ENCODE measurements around the gene TRMT1. TPM values are rescaled to one million over a fixed set of nuclear protein-coding genes. Genes with fewer than 3 reads are reported as not detected.

TRMT1 gene
- polyA plus RNA-seq, 5 donors = 25.1 to 36.1 (median 33.5) TPM

DNA sequence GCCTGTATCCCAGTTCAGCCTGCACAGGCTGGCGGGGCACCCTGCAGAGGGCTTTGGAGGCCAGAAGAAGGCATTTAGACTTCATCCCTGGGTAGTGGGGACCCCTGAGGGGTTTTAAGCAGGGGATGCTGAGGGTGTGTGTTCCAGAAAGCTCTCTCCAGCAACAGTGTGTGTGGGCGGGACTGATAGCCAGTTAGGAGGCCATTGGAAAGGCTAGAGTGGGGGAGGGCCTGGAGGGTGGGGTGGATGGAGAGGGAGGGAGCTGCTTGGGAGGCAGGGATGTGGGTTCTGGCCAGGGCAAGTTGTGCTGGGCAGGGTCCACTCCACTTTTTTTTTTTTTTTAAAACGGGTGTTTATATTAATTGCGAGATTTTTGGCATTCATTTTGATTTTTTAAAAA, 42.2 kb downstream of the TRMT1 start:
- DNase-seq = no peak

DNA sequence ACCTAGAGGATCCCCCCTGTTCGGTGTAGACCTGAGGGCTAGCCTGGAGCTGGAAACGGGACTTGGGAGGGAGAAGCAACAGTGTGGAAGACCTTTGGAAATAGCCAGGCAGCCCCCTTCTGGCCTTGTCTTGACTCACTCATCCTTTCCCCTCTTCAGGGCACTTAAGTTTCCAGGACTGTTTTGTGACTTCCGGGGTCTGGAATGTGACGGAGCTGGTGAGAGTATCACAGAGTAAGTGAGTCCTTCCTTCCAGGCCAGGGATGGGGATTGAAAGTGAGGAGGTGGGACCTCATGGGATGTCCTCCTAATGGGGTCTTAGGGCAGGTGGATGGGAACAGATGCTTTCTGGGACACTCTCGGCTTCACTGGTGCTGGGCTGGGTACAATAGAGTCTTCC, 43.3 kb downstream of the TRMT1 start:
- DNase-seq = no peak

DNA sequence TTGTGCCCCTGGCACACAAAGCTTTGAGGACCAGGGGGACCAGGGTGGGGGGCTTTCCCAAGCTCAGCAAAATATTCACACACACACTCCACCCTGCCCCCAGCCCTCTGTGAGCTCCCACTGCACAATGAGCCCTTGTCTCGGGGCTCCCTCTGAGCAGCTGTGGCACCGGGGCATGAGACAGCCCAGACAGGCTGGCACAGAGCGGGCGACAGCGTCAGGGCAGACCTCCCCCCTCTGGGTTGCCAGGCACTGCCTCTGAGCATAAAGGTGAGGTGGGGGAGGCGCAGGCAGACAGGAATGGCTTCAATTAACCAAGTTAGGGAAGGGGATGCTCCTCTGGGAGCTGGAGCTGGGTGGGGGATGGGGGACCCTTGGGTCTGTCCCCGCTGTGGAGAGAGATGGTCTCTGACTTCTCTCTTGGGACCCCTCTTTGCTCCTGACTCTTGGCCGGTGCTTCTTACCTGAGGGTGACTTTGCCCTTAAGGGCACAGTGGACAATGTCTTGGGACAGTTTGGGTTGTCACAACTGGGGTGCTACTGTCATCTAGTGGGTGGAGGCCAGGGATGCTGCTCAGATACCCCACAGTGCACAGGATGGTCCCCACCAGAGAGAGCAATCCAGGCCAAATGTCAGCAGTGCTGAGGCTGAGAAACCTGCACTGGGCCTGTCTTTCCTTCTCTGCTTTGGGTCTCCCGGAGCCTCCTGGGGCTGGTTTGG, 44.2 kb downstream of the TRMT1 start:
- no peak for DNase-seq

DNA sequence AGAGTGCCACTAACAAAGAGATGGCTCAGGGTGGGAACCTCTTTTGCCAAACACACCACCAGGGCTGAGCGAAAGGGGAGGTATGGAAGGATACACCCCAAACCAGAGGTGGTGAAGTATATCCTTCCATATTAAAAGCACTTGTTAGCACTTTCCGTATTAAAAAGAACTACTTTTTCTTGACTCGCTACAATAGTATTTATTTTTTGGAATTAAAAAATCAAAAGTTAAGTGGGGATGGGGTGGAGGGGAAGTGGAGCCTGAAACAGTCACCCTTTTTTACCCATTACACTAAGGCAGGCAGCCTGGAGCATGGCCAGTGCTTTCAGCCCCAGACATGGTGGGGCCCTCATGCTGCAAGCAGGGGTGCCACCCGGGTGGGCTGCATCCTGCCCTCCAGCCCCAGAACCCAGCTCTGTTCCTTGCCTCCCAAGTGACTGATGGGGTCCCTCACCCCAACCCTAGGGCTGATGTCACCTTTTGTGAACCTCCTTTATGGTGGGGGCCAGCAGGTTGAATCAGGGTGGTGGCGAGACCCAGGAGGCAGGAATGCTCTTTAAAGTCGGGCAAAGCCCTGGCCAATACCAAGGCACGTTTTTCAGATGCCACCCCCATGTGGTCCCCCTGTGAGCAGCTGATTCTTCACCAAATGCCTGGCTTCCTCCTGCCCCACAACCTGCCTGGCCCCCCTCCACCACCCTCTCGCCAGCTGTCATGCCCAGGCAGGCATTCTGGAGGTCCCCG, 44.9 kb downstream of the TRMT1 start:
- DNase-seq = no peak

DNA sequence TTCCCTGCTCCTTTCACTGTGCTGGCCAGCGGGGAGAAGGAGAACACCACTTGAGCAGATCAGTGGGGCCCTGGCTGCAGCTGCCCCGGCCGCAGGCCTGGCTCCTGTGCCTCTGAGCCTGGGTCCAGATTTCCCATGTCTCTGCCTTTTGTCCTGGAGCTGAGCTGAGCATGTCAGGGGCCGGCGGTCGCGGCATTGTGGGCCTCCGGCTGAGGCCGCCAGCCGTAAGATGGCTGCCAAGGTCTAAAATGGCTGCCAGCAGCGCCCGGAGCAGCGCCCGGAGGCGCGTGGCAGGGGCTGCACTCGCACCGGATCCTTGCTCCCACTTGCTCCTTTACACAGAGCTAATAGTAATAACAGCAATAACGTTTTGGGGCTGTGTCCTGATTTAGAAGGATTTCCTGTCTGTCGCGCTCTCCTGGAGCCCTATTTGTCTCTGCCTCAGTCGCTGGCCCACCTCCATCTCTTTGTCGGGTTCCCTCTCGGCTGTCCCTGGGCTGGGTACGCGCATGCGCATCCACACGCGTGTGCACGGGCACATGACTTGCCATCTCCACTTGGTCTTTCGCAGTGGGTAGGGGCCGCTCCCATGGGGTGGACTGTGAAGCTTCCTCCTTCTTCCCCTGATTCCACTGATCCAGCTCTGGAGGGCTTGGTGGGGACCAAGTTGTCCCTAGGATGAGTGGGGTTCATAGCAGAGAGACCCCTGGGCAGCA, 46.0 kb downstream of the TRMT1 start:
- no peak for DNase-seq

DNA sequence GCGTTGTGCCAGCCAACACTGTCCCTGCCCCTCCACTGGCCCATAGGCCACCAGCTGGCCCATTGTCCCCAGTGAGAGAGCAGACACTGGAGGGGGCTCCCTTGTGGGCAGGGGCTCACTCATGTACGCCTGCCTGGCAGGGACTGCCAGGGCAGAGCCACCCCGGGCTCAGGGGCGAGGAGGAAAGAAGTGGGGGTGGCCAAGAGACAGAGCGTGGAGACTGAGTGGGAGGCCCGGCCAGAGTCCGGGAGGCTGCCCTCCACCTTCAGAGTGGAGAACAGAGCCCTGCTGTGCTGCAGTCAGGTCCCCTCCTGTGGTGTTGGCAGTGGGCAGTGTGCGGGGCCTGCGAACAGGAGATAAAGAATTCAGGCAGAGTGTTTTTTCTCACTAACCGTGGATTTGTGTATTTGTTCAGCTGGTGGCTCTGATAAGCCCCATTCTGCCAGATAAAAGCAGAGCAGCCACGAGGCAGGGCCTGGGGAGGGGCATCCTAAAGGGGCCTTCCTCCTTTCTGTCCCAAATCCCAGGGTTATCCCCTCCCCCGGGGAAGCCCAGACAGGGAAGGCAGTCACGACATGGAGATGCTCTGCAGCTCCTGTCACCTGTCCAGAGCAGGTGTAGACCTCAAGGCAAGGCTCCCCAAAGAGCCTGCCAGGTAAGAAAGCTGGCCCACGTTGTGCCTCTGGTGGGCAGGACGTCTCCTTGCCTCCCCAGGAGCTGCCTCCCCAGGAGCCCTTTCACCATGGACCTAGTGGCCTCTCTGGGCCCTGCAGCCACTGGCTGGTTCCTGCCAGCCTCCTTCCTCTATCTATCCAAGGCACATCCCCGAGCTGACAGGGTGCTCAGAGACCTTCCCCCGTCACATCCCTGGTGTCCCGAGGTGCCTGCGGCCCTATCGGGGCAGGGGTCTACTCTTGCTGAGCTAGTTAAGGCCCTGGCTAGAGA, 46.9 kb downstream of the TRMT1 start:
- DNase-seq = no peak

DNA sequence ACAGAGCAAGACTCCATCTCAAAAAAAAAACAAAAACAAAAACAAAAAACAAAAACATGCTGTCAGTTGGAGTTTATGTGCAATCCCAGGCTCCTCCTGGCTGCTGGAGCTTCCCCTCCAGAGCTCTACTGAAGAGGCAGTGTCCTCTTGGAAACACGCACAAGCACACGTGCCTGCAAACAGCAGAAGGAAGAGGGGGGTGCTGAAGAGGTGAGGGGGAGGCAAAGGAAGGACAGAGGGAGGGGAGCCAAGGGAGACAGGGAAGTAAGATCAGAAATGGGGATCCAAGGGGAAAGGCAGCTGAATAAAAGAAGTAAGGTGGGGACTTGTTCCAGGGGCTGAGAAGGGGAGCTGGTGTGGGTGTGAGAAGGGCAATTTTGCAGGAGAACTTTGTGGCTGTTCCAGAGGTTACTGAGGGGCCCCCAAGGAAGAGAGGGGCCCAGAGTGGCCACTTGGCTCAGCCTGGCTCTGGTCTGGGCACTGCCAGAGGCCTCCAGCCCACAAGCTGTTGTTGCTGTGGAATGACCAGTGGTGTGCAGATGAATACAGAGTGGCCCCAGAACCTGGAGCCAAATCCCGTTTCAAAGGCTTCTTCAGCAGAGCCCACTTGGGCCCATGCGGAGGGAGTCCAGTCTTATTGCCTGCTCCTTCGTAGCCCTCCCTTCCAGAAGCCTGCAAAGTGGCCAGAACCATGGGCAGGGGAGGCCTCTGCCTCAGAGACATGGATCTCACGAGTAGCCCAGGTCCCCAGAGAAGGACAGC, 48.3 kb downstream of the TRMT1 start:
- no peak for DNase-seq

DNA sequence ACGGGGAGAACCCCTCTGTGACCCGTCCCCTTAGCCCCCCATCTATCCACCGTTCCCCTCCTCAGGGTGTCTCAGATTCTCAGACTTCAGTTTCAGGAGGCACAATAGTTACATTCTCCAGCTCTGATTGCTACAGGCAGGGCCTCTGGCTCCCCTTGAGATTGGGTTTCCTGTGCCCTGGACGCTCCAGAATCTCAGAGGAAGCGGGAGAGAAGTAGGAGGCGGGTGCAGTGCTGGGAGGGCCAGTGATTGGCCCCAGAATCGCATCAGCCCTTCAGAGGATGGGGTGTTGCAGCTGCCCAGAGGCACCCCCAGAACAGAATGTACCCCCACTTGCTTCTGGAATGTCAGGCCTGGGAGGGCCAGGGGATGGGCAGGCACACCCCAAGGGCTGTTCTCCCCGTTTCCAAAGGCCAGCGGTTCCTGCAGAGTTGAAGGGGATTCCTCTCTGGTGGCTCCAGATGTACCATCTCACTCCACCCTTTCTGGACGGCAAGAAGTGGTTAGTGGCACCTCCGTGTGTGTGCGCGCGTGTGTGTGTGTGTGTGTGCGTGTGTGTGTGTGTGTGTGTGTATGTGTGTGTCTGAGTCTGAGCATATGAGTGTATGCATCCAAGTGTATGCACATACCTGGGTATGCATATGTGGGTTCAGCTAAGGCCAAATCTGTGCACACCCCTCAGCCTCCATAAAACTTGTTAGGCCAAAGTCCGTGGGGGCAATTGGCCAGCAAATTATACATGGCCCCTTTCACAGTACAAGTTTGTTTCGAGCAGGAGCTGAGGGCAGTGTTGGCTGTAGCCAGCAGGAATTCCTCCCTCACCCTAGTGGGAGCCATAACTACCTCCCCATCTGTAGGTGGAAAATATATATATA, 49.4 kb downstream of the TRMT1 start:
- DNase-seq = no peak

DNA sequence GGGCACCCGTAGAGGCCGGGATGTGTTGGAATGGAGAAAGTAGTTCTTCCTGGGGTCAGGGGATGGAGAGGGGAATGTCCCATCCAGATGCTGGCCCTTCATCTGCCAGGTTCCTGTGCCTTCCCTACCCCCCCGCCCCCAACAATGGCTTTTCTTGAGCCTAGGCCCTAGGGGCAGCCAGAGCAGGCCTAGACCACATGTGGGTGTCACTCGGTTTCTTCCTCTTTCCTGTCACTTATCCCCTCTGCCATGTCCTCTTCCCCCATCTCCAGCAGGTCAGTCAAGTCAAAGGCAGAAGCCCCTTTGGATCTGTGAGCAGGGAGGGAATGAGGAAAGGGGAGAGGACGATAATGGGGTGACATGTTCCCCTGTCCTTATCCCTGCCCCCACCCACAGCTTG, 50.3 kb downstream of the TRMT1 start:
- DNase-seq = no peak

DNA sequence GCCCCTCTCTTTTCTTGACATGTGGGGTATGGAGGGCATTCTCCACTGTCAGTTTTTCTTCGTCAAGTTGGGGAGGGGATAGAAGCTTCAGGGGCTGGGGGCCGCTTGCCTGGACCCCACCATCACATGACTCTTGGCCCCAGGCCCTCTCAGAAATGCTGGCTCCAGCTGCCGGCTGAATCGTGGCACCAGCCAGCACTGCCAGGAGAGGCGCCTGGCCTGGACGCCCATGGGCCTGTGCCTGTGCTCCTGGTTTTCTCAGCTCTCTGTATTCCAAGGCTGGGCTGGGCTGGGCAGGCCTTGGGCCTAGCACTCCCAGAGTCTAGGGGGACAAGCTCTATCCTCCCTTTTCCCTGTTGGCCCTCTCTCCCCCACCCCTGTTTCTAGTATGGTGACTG, 52.4 kb downstream of the TRMT1 start:
- no peak for DNase-seq

DNA sequence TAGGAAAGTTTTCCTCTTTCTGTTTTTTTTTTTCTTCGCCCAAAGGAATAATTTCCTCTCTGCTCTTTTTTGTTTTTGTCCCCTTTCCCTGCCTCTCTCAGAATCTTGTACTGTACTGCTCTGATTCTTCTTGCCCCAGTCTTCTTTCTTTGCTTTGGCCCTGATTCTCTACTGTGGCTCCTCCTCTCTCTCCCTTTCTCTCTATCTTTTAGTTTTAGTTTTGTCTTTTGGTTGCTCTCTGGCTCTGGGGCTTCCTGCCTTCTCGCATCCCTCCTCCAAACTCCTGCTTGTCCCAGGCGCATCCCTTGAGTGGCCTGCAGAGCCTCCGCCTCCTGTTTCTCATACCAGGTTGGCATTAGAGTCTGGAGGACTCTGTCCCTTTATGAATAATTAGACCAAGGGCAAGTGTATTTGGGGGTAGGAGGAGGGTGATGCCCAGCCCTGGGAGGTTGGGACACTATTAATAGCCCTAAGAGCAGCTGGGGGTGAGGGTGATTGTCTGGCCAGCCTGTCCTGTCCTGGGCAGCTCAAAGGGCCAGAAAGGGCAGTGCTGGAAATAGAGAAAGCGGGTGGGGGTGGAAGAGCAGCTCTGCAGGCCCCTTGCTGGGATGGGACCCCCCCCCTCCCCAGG, 53.0 kb downstream of the TRMT1 start:
- DNase-seq = no peak

DNA sequence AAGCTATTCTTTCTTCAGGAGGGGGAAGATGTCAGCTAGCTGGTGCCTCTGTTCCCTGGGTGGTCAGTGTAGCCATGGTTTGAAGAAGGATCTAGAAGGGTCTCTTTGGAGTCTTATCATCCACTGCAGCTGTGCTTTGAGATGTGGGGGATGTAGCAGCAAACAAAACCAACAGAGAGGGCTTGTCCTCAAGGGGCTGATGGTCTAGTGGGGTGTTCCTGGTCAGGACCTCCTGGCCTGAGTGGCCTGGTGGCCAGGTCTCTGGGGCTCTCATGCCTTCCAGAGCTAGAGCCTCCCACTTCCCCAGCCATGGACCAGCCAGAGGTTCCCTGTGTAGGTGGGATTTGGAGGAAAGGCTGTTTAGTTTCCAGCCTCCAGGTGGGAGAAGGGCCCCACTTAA, 54.2 kb downstream of the TRMT1 start:
- no peak for DNase-seq

DNA sequence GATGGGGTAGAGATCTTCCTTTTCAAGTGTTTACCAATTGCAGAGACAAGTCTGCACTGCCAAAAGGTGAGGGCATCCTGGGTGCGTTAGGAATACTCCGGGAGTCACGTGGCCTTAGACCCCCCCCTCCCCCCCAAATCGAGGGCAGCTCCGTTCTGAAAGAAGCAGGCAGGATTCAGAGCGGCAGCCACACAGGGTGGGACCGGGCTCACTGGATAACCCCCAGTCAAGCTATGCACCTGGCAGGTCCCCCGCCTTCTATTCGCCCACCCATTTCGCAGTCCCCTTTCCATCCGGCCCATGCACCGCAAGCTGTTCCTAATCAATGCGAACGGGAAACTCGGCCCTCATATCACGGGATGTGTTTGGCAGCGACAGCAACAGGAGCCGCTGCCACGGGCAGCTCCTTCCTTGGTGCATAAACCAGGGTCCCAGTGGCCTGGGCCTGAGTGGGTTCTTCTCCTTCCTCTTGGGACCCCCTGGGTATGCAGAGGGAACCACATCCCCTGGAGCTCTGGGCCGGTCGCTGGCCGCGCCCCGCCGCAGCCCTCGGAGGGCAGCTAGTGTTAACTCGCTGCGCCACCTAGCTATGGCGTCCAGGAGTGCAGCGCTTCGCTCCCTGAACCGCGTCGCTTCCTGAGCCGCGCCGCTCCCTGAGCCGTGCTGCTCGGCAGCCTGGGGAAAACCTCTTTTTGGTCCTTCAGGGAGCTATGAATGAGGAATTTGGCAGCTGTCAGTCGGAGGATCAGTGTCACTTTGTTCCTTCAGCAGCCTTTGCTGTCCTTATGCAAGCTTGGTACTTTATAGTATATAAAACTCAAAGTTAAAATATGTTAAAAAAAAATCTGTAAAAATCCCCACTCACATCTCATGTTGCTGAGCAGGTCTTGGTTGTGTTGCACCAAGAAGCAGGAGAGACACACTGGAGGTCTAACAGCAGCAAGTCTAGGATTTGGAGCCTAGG, 55.3 kb downstream of the TRMT1 start:
- DNase-seq = peak; percentile 82 to 85

DNA sequence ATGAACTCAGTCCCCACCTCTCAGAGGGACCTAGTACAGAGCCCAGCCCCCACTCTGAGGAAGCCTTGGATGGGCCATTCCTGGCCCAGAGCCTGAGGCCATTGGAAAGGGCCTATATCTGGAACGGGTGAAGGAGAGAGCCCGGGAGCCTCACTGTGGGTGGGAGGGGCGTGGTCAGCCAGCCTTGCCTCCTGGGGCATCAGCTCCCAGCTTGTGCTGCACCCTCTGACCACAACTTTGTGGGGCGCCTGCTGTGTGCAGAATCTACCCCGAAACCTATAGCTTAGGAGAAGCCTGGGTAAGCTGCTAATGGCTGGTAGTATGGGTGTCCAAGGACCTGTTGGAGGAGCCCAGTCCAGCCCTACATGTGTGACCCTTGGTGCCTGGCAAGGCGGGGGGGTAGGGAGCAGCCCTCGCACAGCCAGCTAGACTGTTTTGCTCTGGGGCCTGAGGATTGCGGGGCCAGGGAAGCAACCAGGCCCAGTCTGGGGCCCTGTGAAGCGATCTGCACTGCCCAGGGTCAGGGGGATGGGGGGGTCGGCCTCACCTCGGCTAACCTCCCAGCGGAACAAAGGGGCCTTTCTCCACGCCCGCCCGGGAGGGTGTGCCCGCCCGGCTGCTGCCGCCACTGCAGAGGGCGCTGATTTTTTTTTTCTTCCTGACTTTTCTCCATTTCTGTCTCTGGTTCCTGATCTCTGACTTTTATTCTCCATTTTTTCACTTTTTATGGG, 56.1 kb downstream of the TRMT1 start:
- no peak for DNase-seq

DNA sequence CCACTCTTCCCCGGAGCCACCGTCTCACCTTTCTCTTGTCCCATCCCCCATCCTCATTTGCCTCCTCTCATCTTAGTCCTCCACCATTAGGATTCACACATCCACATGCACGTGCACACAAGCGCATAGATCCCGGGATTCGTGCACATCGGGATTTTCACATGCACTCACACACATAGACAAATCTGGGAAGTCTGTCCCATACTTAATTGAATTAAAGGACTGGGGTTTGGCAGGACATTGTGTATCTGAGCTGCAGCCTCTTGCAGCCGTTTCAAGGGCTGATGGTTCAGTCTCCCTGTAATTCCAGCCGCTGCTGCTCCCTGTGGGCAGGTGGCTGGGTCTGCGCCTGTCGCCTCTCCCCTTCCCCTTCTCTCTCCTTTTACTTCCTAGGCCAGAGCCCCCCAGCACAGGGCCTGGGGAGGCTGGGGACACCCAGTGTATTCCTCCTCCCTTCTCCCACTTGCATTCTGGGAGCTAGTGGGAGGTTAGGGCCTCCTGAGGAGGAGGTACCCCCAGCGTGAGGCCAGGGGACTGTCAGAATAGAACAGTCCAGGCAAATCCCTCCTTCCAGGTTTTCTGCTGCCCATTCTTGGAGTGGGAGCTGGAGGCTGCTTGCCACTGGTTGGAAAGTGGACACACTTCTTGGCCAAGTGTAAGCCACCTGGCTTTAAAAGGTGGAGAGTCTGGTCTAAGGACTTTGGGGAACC, 57.4 kb downstream of the TRMT1 start:
- no peak for DNase-seq

DNA sequence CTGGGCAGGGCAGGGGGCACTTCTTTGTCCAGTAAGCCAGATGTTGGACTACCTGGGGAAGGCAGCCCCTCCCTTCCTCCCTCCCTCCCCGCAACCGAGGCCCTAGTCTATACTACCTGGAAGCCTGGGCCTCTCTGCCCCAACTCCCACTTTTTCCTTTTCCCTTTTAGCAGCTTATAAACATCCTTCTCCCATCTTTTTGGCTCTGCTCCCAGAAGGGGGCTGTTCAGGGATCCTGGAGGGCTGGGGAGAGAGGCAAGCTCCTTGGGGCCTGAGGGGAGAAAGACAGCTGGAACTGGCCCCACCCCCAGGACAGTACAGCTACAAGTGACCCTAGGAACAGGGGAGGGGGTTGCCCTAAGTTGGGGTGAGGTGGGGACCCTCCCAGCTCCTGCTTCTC, 58.8 kb downstream of the TRMT1 start:
- no peak for DNase-seq

DNA sequence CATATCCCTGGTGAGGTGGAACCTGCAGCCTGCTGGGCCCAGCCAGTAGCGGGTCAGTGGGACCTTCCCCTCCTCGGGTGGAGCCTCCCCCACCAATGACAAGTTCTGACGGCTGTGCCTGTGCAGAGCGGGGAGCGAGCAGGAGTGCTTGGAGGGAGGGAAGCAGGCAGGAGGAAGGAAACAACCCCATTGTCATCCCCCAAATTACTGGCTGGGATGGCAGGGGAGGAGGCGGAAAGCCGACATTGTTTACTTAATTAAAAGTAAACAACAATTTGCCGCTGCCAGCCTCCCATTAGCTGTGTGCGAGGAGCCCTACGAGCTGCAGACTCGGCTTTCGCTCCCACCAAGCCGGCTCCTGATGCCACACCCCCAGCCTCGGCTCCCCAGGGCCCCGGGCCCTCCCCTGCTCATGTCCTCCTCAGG, 59.4 kb downstream of the TRMT1 start:
- DNase-seq = no peak
